Ovary (tissue), 9 donors: ENCODE measurements around the gene HSPA14. TPM values are rescaled to one million over a fixed set of nuclear protein-coding genes. Genes with fewer than 3 reads are reported as not detected.
"Not testable (repeated sequence)": the region's sequence is repeated elsewhere in the genome, so short reads cannot be mapped to it uniquely, and the experiment has no call there.

ENCODE experiments used
- DNase-seq, 5 donors: peaks; one replicate each; pipeline ENCODE4 v3.0.0-alpha.2; 2019 to 2020
- H3K27ac ChIP-seq, 2 donors: fragments of 200-600 bp; one replicate each; pipeline versions ENCODE4 v1.5.1 to v1.8.0; 2019 to 2022
- H3K27me3 ChIP-seq: fragments of 200-600 bp; one replicate; pipeline ENCODE4 v1.8.0; 2022
- H3K36me3 ChIP-seq: fragments of 200-600 bp; sonication (generic); one replicate; pipeline ENCODE4 v1.5.1; 2019
- H3K4me1 ChIP-seq: one replicate; pipeline ENCODE4 v1.8.1; 2013; ENCODE audit warnings: mild to moderate bottlenecking, moderate library complexity; ENCODE audit not compliant: insufficient read depth
- H3K4me3 ChIP-seq: fragments of 200-600 bp; sonication (generic); one replicate; pipeline ENCODE4 v1.5.1; 2017
- H3K9me3 ChIP-seq, 2 donors: fragments of 200-600 bp in 1 of 2; sonication (generic) in 1 of 2; one replicate each; pipeline versions ENCODE4 v1.5.1 to v1.8.1; 2013 to 2019; ENCODE audit warnings: mild to moderate bottlenecking in 1 of 2, moderate library complexity in 1 of 2
- CTCF ChIP-seq, 3 donors: fragments of 450-650 bp in 2 of 3; fragments of 200-600 bp in 1 of 3; IDR thresholded peaks; one replicate each; pipeline versions ENCODE4 v1.5.1 to v1.8.0; 2016 to 2022; ENCODE audit warnings: antibody characterized with exemption in 3 of 3, mild to moderate bottlenecking in 1 of 3
- EP300 ChIP-seq: sonication (generic); formaldehyde crosslinking; IDR thresholded peaks from one replicate; pipeline ENCODE4 v1.6.1; 2017; ENCODE audit warnings: antibody characterized with exemption
- POLR2A ChIP-seq: fragments of 450-650 bp; IDR thresholded peaks from one replicate; pipeline ENCODE4 v1.6.1; 2017; ENCODE audit warnings: antibody characterized with exemption, mild to moderate bottlenecking, moderate library complexity
- WGBS, 3 donors: extraction: QIAGEN DNeasy Blood & Tissue Kit in 1 of 3; methylation state at CpG; one replicate each; pipeline versions ENCODE4 v1.1.5 to v1.1.7; 2013 to 2017; 5-methylcytosine and 5-hydroxymethylcytosine counted together
- intact Hi-C, 4 donors: fragments of 100-400 bp; cut with DNase I; formaldehyde crosslinking; loops; one replicate each; pipeline versions ENCODE4 v1.11.0 to v1.15.1; 2022 to 2023
- polyA plus RNA-seq, 2 donors: library from polyadenylated mRNA; stranded (reverse); fragments of 200-250 nt in 1 of 2; fragments of 350-450 nt in 1 of 2; fragmentation: Illumina TruSeq in 1 of 2; extraction: RNeasy Lipid Tissue Mini Kit (QIAGEN cat#74804) in 1 of 2; gene quantifications; one replicate each; pipeline ENCODE4 v1.2.3, GENCODE V29; 2013 to 2014
- total RNA-seq, 7 donors: library from RNA; depleted of rRNA in 2 of 7; stranded (reverse); fragments of >200 nt in 2 of 7; fragmentation: NEBNext Ultra II Directional in 3 of 7; extraction: Animal tissue kit (Norgen Biotek cat#: 25700) in 3 of 7; gene quantifications; one replicate each; pipeline versions ENCODE4 v1.1.0 to v1.2.4, GENCODE V29; 2016 to 2023
- donor health status: DM: no; HTN: no; CAD: no; lungs with moderate emphysema.
- donor health status: DM: no; HTN: no; CAD: no.
- donor health status: Bipolar disorder and iron deficiency.
- donor health status: DM: yes; HTN: yes; CAD: no.
- donor health status: DM: no; HTN: no; CAD: no.
- donor health status: DM: yes; HTN: yes; CAD: no.

Gene HSPA14
- total and polyA plus RNA-seq, 9 donors, result 7.5 to 13.6 (median 9.0) TPM

- H3K27me3 ChIP-seq, result no peaks in the 10 kb centered on the region
Measured at GRCh38 chr10:14812271-14812670, 25.8 kb upstream of the HSPA14 start.

GRCh38 chr10:14815681-14816080 is 22.4 kb upstream of the HSPA14 start:
- WGBS, 3 donors, result 77 to 86% (median 79%) methylated on average over 6 of the region's 6 CpGs
- no peak overlapping the region for H3K4me3 ChIP-seq
- no peaks in the 10 kb centered on the region for H3K4me1 ChIP-seq
- no peaks in the 10 kb centered on the region for H3K36me3 ChIP-seq
- no peaks in the 10 kb centered on the region for H3K27me3 ChIP-seq
- intact Hi-C loops, result loop anchor here in 1 of 4 donors (10.0 kb wide), 1 partner anchor 321 kb away; no protein-coding TSS in a partner anchor
- DNase-seq, result no peak
- H3K9me3 ChIP-seq, result no peaks in the 10 kb centered on the region
- TF ChIP-seq POLR2A (no peak), CTCF (IDR thresholded peaks at IDR 0.05) (no peak), EP300 (no peak)
- H3K27ac ChIP-seq, result no peak overlapping the region

More at GRCh38 chr10:14812271-14812670, 25.8 kb upstream of the HSPA14 start:
- 88 to 93% (median 91%) methylated on average over 3 of the region's 3 CpGs for WGBS, 3 donors
- H3K4me1 ChIP-seq, result no peaks in the 10 kb centered on the region
- no peak overlapping the region for H3K4me3 ChIP-seq
- no peak for DNase-seq
- intact Hi-C loops, result loop anchor here in 1 of 4 donors (10.0 kb wide), 1 partner anchor 317 kb away; no protein-coding TSS in a partner anchor
- H3K9me3 ChIP-seq, result no peaks in the 10 kb centered on the region
- H3K27ac ChIP-seq, result no peak overlapping the region
- no peak for TF ChIP-seq EP300
- no peak for TF ChIP-seq POLR2A
- TF ChIP-seq CTCF (IDR thresholded peaks at IDR 0.05), result no peak
- no peaks in the 10 kb centered on the region for H3K36me3 ChIP-seq

GRCh38 chr10:14816717-14817116 is 21.4 kb upstream of the HSPA14 start:
- H3K27me3 ChIP-seq, H3K4me1 ChIP-seq, H3K36me3 ChIP-seq, H3K9me3 ChIP-seq, H3K27ac ChIP-seq, DNase-seq, H3K4me3 ChIP-seq: not testable (repeated sequence)
- intact Hi-C loops, result loop anchor here in 1 of 4 donors (10.0 kb wide), 1 partner anchor 322 kb away; no protein-coding TSS in a partner anchor
- 88 to 97% (median 95%) methylated on average over 7 of the region's 7 CpGs for WGBS, 3 donors

- Histone ChIP-seq H3K36me3 (no peaks in the 10 kb centered on the region), H3K27me3 (no peaks in the 10 kb centered on the region), H3K4me1 (no peaks in the 10 kb centered on the region), H3K27ac (no peak overlapping the region), H3K9me3 (no peaks in the 10 kb centered on the region), H3K4me3 (no peak overlapping the region)
- intact Hi-C loops, result loop anchor here in 1 of 4 donors (10.0 kb wide), 1 partner anchor 285 kb away; no protein-coding TSS in a partner anchor
- DNase-seq, result no peak
- WGBS, 3 donors, result 89 to 91% (median 89%) methylated on average over 10 of the region's 10 CpGs
- TF ChIP-seq POLR2A (no peak), CTCF (IDR thresholded peaks at IDR 0.05) (no peak), EP300 (no peak)
Measured at GRCh38 chr10:14820010-14820774, 17.9 kb upstream of the HSPA14 start.

- H3K36me3 ChIP-seq, result no peaks in the 10 kb centered on the region
- no peak for TF ChIP-seq EP300
- no peak for TF ChIP-seq CTCF (IDR thresholded peaks at IDR 0.05)
- no peak for TF ChIP-seq POLR2A
- no peak overlapping the region for H3K4me3 ChIP-seq
- intact Hi-C loops, result loop anchor here in 1 of 4 donors (10.0 kb wide), 1 partner anchor 286 kb away; no protein-coding TSS in a partner anchor
- WGBS, 3 donors, result 93 to 94% (median 93%) methylated on average over 5 of the region's 5 CpGs
- H3K27me3 ChIP-seq, result no peaks in the 10 kb centered on the region
- no peaks in the 10 kb centered on the region for H3K4me1 ChIP-seq
- H3K27ac ChIP-seq, result no peak overlapping the region
- no peaks in the 10 kb centered on the region for H3K9me3 ChIP-seq
- no peak for DNase-seq
Measured at GRCh38 chr10:14820775-14821154, 17.3 kb upstream of the HSPA14 start.
